Stimulated activated naive CD8-positive, alpha-beta T cell treated with anti-CD3 and anti-CD28 coated beads, Interleukin-15, Interleukin-2, amounts not matched to agents 100 ng/mL and 50 ng/mL, for 24 hours (primary cell): ENCODE results near the gene NID2.

ENCODE experiments used
- H3K27ac Mint-ChIP-seq: one replicate; pipeline ENCODE4 v1.8.0; 2021; ENCODE audit warnings: mild to moderate bottlenecking, mixed read lengths
- H3K27me3 Mint-ChIP-seq: one replicate; pipeline ENCODE4 v1.8.0; 2021; ENCODE audit warnings: mixed read lengths
- H3K36me3 Mint-ChIP-seq: one replicate; pipeline ENCODE4 v1.8.0; 2021; ENCODE audit warnings: low read depth, mixed read lengths
- H3K4me1 Mint-ChIP-seq: one replicate; pipeline ENCODE4 v1.8.0; 2021; ENCODE audit warnings: low read depth, mixed read lengths
- H3K4me3 Mint-ChIP-seq: one replicate; pipeline ENCODE4 v1.8.0; 2021; ENCODE audit warnings: mild to moderate bottlenecking, mixed read lengths
- H3K9me3 Mint-ChIP-seq: one replicate; pipeline ENCODE4 v1.8.0; 2021; ENCODE audit warnings: mixed read lengths

Gene NID2

GRCh38 chr14:52091928-52092327, 23.1 kb upstream of the NID2 start:
- Mint-ChIP-seq H3K36me3 (no peaks in the 10 kb centered on the region), H3K4me1 (no peaks in the 10 kb centered on the region), H3K27ac (no peak overlapping the region), H3K4me3 (no peak overlapping the region), H3K9me3 (no peaks in the 10 kb centered on the region), H3K27me3 (peaks cover 15% of the 10 kb centered on the region)

DNA sequence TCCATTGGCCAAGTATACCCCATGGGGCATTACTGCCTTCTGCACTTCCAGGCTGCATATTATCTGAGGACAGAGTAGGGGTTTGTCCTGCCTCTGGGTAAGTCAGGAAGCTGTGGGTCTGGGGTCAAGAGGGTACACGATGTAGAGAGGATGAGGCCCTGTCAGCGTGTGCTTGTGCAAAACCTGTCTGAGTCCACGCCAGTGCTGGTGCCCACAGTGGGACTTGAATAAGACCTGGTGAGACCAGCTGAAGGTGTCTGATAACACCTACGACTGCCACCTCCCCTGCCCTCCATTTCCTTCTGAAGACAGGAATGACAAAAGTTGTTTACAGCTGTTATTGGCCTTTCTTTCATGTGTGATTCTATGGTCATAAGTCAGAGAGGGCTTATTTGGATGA, 22.1 kb upstream of the NID2 start:
- Mint-ChIP-seq H3K27ac (no peak overlapping the region), H3K4me1 (no peaks in the 10 kb centered on the region), H3K36me3 (no peaks in the 10 kb centered on the region), H3K4me3 (no peak overlapping the region), H3K27me3 (peaks cover 21% of the 10 kb centered on the region), H3K9me3 (no peaks in the 10 kb centered on the region)

- Mint-ChIP-seq H3K4me3 (no peak overlapping the region), H3K4me1 (no peaks in the 10 kb centered on the region), H3K27ac (no peak overlapping the region), H3K36me3 (no peaks in the 10 kb centered on the region), H3K9me3 (peaks cover 11% of the 10 kb centered on the region), H3K27me3 (peaks cover 24% of the 10 kb centered on the region)
Measured at GRCh38 chr14:52089218-52089617, 20.4 kb upstream of the NID2 start.

- H3K27me3 Mint-ChIP-seq, result peaks cover 29% of the 10 kb centered on the region
- no peaks in the 10 kb centered on the region for H3K4me1 Mint-ChIP-seq
- H3K36me3 Mint-ChIP-seq, result no peaks in the 10 kb centered on the region
- H3K27ac Mint-ChIP-seq, result no peak overlapping the region
- H3K4me3 Mint-ChIP-seq, result no peak overlapping the region
- H3K9me3 Mint-ChIP-seq, result peaks cover 12% of the 10 kb centered on the region
Measured at GRCh38 chr14:52086711-52087110, 17.9 kb upstream of the NID2 start.

- no peak overlapping the region for H3K27ac Mint-ChIP-seq
- H3K4me3 Mint-ChIP-seq, result no peak overlapping the region
- peaks cover 12% of the 10 kb centered on the region for H3K9me3 Mint-ChIP-seq
- no peaks in the 10 kb centered on the region for H3K4me1 Mint-ChIP-seq
- H3K36me3 Mint-ChIP-seq, result no peaks in the 10 kb centered on the region
- H3K27me3 Mint-ChIP-seq, result peaks cover 27% of the 10 kb centered on the region
Measured at GRCh38 chr14:52082903-52083302, 14.0 kb upstream of the NID2 start.

DNA sequence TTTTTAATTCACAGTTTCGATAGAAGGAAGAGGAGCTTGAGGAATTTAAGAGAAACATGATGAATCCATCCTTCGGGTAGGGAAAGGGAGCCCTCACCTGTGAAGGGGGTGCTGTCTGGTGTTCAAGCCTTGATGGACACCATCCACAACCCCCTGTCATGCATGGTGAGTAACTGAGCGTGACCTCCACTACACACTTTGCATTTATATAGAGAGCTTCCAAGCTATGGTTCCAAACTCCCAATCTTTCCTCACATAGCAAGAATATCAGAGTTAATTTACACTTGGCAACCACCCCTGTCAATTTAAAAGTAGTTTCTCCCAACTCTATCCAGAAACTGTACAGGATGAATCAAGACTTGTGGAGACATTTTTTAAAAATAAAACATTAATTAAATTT, 13.1 kb upstream of the NID2 start:
- Mint-ChIP-seq H3K36me3 (no peaks in the 10 kb centered on the region), H3K4me3 (no peak overlapping the region), H3K9me3 (peaks cover 12% of the 10 kb centered on the region), H3K4me1 (no peaks in the 10 kb centered on the region), H3K27me3 (peaks cover 26% of the 10 kb centered on the region), H3K27ac (no peak overlapping the region)

- Mint-ChIP-seq H3K9me3 (peaks cover 12% of the 10 kb centered on the region), H3K27ac (no peak overlapping the region), H3K4me3 (no peak overlapping the region), H3K36me3 (no peaks in the 10 kb centered on the region), H3K4me1 (no peaks in the 10 kb centered on the region), H3K27me3 (peaks cover 22% of the 10 kb centered on the region)
Measured at GRCh38 chr14:52080808-52081755, 12.2 kb upstream of the NID2 start.

GRCh38 chr14:52080158-52080800, 11.4 kb upstream of the NID2 start:
- Mint-ChIP-seq H3K27me3 (peaks cover 20% of the 10 kb centered on the region), H3K27ac (no peak overlapping the region), H3K9me3 (peaks cover 10% of the 10 kb centered on the region), H3K36me3 (no peaks in the 10 kb centered on the region), H3K4me1 (no peaks in the 10 kb centered on the region), H3K4me3 (no peak overlapping the region)

DNA sequence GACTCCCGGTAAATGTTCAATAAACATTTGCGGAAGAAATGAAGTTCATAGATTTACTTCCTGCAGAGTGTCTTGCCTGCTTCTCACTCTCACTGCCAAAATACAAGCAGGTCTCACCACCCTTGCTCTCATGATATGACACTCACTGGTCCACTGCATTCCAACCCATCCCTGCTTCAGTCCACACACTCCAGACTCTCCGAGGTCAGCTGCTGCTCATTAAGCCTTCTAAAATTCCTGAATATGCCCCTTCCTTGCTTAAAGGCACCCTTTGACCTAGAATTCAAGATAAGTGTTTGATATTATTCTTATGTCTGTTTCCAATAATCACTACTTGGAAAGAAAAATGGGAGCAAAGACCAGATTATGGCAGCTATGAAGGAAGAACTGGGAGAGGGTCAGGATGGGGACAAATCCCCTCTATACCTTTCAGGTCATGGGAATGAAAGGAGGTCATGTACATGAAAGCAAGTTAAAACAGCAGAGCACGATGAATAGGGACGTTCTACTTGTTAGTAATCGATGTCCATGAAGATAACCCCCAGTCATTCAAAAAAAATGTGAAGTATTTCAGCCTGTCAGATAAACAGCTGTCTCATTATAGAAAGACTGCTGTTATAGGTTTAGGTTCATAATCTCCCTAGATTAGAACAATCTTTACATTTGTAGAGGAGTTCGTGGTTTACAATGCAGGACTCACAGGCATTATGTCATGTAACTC, 10.5 kb upstream of the NID2 start:
- Mint-ChIP-seq H3K9me3 (peaks cover 6% of the 10 kb centered on the region), H3K27ac (no peak overlapping the region), H3K4me3 (no peak overlapping the region), H3K36me3 (no peaks in the 10 kb centered on the region), H3K4me1 (no peaks in the 10 kb centered on the region), H3K27me3 (peaks cover 18% of the 10 kb centered on the region)

GRCh38 chr14:52078721-52079120, 9.9 kb upstream of the NID2 start:
- Mint-ChIP-seq H3K27ac (no peak overlapping the region), H3K9me3 (peaks cover 6% of the 10 kb centered on the region), H3K4me1 (no peaks in the 10 kb centered on the region), H3K27me3 (peaks cover 15% of the 10 kb centered on the region), H3K4me3 (no peak overlapping the region), H3K36me3 (no peaks in the 10 kb centered on the region)

DNA sequence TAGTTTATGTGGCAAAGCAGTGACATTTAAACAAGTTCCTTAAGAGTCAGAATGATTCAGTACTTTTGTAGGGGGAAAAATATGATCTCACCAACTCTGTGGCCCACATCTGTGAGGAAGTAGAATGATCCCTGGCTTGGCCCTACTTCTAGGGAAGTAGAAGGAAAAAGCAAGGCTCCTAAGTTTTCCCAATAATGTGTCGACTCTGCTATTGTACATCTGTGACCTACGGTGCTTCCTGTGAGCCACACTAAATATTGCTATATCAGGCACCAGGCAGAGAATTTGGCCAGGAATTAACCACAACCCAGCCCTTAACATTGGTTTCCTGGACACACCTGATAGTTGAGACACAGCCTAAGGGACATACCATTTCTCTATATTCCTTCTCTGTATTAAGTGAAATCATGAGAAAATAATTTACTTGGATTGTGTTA, 9.3 kb upstream of the NID2 start:
- Mint-ChIP-seq H3K4me1 (peaks cover 2% of the 10 kb centered on the region), H3K27ac (no peak overlapping the region), H3K4me3 (no peak overlapping the region), H3K9me3 (peaks cover 6% of the 10 kb centered on the region), H3K36me3 (no peaks in the 10 kb centered on the region), H3K27me3 (peaks cover 15% of the 10 kb centered on the region)

- peaks cover 4% of the 10 kb centered on the region for H3K4me1 Mint-ChIP-seq
- H3K9me3 Mint-ChIP-seq, result peaks cover 6% of the 10 kb centered on the region
- H3K27me3 Mint-ChIP-seq, result peaks cover 17% of the 10 kb centered on the region
- no peaks in the 10 kb centered on the region for H3K36me3 Mint-ChIP-seq
- no peak overlapping the region for H3K4me3 Mint-ChIP-seq
- H3K27ac Mint-ChIP-seq, result no peak overlapping the region
Measured at GRCh38 chr14:52077256-52077979, 8.6 kb upstream of the NID2 start.

- no peaks in the 10 kb centered on the region for H3K36me3 Mint-ChIP-seq
- peaks cover 4% of the 10 kb centered on the region for H3K4me1 Mint-ChIP-seq
- H3K27ac Mint-ChIP-seq, result no peak overlapping the region
- H3K27me3 Mint-ChIP-seq, result peaks cover 21% of the 10 kb centered on the region
- H3K9me3 Mint-ChIP-seq, result peaks cover 6% of the 10 kb centered on the region
- H3K4me3 Mint-ChIP-seq, result no peak overlapping the region
Measured at GRCh38 chr14:52076334-52076733, 7.5 kb upstream of the NID2 start.

DNA sequence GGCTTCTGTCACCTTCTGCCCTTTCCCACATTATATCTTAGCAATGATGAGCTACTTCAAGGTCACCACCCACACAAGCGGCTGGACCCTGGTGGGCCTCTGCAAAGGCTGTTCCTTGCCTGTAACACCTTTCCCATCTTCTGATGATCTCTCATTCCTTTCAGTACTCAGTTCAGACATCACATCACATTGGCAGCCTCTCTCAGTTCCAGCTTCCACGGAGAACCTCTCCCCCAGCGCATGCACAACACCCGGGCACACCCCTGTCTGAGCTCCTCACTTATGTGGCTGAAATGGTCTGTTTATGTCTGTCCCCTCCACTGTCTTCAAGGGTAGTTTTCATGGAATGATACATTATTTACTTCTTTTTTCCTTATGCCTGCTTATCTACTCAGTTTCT, 6.5 kb upstream of the NID2 start:
- no peak overlapping the region for H3K27ac Mint-ChIP-seq
- H3K27me3 Mint-ChIP-seq, result peaks cover 29% of the 10 kb centered on the region
- peaks cover 8% of the 10 kb centered on the region for H3K4me1 Mint-ChIP-seq
- peaks cover 6% of the 10 kb centered on the region for H3K9me3 Mint-ChIP-seq
- H3K4me3 Mint-ChIP-seq, result no peak overlapping the region
- no peaks in the 10 kb centered on the region for H3K36me3 Mint-ChIP-seq
